Nucleus accumbens (tissue), 56 donors: Measurements from ENCODE around the gene OR2C1.

Experiments used
- DNase-seq, 56 donors: peaks; one replicate each; lab custom pipeline; 2025; lab: John Stamatoyannopoulos, UW

The OR2C1 gene

GRCh38 chr16:3389663-3390338 is 34.1 kb downstream of the OR2C1 start:
- no peak for DNase-seq

GRCh38 chr16:3400446-3400778 is 44.7 kb downstream of the OR2C1 start:
- DNase-seq: no peak

GRCh38 chr16:3400779-3401688 is 45.3 kb downstream of the OR2C1 start, which contains the start of the genes ZNF174 and ZSCAN32:
ZNF174 (plus strand) TSS chr16:3401215; CDS start chr16:3402005, 790 bp downstream.
ZSCAN32 (minus strand) TSS chr16:3401004; CDS start chr16:3397557, 3,447 bp downstream.
- DNase-seq: peak; percentile 92 to 99 (median 98)

DNA sequence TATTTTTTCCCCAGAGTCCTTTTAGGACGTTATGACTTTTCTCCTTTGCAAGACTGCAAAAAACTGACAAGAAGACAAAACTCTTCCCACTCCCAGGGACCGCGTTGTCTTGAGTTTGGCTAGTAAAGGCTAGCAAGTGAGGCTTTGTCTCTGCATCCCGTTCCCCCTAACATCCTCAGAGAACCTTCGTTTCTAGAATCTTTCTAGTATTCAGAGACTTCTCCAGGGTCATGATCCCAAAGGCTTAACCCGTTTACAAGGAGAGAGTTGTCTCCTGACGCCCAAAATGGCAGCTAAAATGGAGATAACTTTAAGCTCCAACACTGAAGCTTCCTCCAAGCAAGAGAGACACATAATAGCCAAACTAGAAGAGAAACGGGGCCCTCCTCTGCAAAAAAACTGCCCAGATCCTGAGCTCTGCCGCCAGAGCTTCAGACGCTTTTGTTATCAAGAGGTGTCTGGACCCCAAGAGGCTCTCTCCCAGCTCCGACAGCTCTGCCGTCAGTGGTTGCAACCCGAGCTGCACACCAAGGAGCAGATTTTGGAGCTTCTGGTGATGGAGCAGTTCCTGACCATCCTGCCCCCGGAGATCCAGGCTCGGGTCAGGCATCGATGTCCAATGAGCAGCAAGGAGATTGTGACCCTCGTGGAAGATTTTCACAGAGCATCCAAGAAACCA is 46.2 kb downstream of the OR2C1 start:
- peak in 2 of 56 donors; percentile 12 to 19 for DNase-seq
